DND-41 (cell line): ENCODE data around the gene CIB2.

Source experiments
- EZH2 ChIP-seq: IDR thresholded peaks from 3 replicates; pipeline ENCODE4 v1.6.1; 2012; ENCODE audit warnings: borderline replicate concordance, low read depth, mild to moderate bottlenecking, moderate library complexity, low read length, inconsistent platforms; ENCODE audit not compliant: severe bottlenecking
- TF ChIP-seq, protein P1 (sequence below): IDR thresholded peaks from 2 replicates; pipeline ENCODE4 v1.5.1; 2012; ENCODE audit warnings: borderline replicate concordance, low read length, moderate library complexity, mild to moderate bottlenecking; ENCODE audit not compliant: poor library complexity, severe bottlenecking; ENCODE audit errors: extremely low read depth

GRCh38 chr15:78147566-78147965 lies 16.3 kb upstream of the CIB2 start:
- TF ChIP-seq, protein P1, sequence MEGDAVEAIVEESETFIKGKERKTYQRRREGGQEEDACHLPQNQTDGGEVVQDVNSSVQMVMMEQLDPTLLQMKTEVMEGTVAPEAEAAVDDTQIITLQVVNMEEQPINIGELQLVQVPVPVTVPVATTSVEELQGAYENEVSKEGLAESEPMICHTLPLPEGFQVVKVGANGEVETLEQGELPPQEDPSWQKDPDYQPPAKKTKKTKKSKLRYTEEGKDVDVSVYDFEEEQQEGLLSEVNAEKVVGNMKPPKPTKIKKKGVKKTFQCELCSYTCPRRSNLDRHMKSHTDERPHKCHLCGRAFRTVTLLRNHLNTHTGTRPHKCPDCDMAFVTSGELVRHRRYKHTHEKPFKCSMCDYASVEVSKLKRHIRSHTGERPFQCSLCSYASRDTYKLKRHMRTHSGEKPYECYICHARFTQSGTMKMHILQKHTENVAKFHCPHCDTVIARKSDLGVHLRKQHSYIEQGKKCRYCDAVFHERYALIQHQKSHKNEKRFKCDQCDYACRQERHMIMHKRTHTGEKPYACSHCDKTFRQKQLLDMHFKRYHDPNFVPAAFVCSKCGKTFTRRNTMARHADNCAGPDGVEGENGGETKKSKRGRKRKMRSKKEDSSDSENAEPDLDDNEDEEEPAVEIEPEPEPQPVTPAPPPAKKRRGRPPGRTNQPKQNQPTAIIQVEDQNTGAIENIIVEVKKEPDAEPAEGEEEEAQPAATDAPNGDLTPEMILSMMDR, result no peak
- no peak for TF ChIP-seq EZH2
